Stimulated activated memory B cell treated with anti-CD40 and anti-IgM and Interleukin-4, amounts not matched to agents 10 μg/mL and 1 μg/mL and 100 μg/mL, for 72 hours (primary cell): ENCODE measurements around the gene PYGM.

Experiments
- ATAC-seq: fragments of 150-1000 bp; cut with Tn5 transposase; 2 replicates; pipeline ENCODE4 v1.10.0; 2021
- H3K27ac Mint-ChIP-seq: one replicate; pipeline ENCODE4 v1.8.0; 2022; ENCODE audit warnings: mild to moderate bottlenecking, mixed read lengths
- H3K27me3 Mint-ChIP-seq: one replicate; pipeline ENCODE4 v1.8.0; 2022; ENCODE audit warnings: mixed read lengths
- H3K36me3 Mint-ChIP-seq: one replicate; pipeline ENCODE4 v1.8.0; 2022; ENCODE audit warnings: mixed read lengths
- H3K4me1 Mint-ChIP-seq: one replicate; pipeline ENCODE4 v1.8.0; 2022; ENCODE audit warnings: mixed read lengths
- H3K4me3 Mint-ChIP-seq: one replicate; pipeline ENCODE4 v1.8.0; 2022; ENCODE audit warnings: mild to moderate bottlenecking, moderate library complexity, mixed read lengths
- H3K9me3 Mint-ChIP-seq: one replicate; pipeline ENCODE4 v1.8.0; 2022; ENCODE audit warnings: mixed read lengths

Gene PYGM

GRCh38 chr11:64726211-64726641, 33.5 kb downstream of the PYGM start:
- Mint-ChIP-seq H3K9me3 (no peaks in the 10 kb centered on the region), H3K27me3 (peaks cover 12% of the 10 kb centered on the region), H3K4me3 (no peak overlapping the region), H3K36me3 (peaks cover 14% of the 10 kb centered on the region), H3K27ac (no peak overlapping the region), H3K4me1 (peaks cover 29% of the 10 kb centered on the region)
- no peak for ATAC-seq

GRCh38 chr11:64724863-64725532, 34.8 kb downstream of the PYGM start:
- Mint-ChIP-seq H3K4me3 (no peak overlapping the region), H3K27me3 (peaks cover 24% of the 10 kb centered on the region), H3K4me1 (peaks cover 29% of the 10 kb centered on the region), H3K36me3 (peaks cover 14% of the 10 kb centered on the region), H3K9me3 (no peaks in the 10 kb centered on the region), H3K27ac (no peak overlapping the region)
- ATAC-seq, result no peak

- peaks cover 29% of the 10 kb centered on the region for H3K4me1 Mint-ChIP-seq
- ATAC-seq, result peak; percentile 63
- peaks cover 32% of the 10 kb centered on the region for H3K27me3 Mint-ChIP-seq
- H3K9me3 Mint-ChIP-seq, result no peaks in the 10 kb centered on the region
- H3K27ac Mint-ChIP-seq, result peak overlapping the region; percentile 80
- H3K36me3 Mint-ChIP-seq, result peaks cover 7% of the 10 kb centered on the region
- H3K4me3 Mint-ChIP-seq, result peak overlapping the region; percentile 81
Observed at GRCh38 chr11:64723907-64724862, 35.6 kb downstream of the PYGM start.

- peak; percentile 94 for ATAC-seq
- Mint-ChIP-seq H3K4me1 (peaks cover 29% of the 10 kb centered on the region), H3K27ac (peak within 1 kb of the TSS; percentile 80), H3K36me3 (no peaks in the 10 kb centered on the region), H3K9me3 (no peaks in the 10 kb centered on the region), H3K4me3 (peak within 1 kb of the TSS; percentile 81), H3K27me3 (peaks cover 38% of the 10 kb centered on the region)
Observed at GRCh38 chr11:64723117-64723906, 36.5 kb downstream of the PYGM start, which contains the start of gene NRXN2. TSS of gene NRXN2 (minus strand) at chr11:64723197. CDS start at chr11:64713699, 9,498 bp downstream.

DNA sequence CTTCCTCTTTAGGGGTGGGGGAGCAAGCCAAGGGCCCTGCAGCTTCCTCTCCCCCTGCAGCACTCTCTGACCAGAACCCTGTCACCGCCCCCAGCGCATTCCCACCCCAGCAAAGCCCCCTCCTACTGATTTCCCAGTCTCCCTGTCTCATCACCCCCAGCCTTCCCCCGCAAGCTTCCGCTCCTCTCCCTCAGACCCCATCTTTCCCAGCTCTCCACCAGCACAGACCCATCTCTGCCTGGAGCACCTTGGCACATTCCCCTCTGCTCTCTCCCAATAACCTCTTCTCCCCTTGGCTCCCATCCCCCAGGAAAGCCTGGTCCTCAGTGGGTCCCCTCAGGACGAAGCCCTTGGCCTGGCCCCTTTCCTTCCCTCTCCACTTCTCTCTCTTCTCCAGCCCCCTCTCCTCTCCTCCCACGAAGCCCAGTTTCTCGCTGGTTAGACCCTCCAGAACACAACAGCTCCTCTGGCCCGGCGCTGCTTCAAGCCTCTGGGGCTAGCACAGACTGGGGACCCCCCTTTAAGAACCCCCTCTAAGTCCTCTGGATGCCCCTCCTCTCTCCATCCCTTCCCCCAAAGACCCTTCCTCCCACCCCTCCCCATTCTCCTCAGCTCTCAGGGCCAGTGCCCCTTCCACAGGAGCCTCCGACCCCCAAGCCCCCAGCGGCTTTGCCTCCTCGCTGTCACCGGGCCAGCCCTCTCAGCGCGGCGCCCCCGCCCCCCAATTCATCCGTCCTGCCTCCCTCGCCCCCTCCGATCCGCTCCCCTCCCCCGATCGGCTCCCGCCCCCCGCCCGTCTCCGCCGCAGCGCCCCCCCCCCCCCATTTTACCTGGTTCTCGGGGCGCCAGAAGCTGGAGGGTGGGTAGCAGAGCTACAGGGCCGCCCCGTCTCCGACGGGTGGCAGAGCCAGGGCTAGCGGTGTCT, 37.4 kb downstream of the PYGM start:
- Mint-ChIP-seq H3K9me3 (no peaks in the 10 kb centered on the region), H3K36me3 (no peaks in the 10 kb centered on the region), H3K4me1 (peaks cover 29% of the 10 kb centered on the region), H3K4me3 (peak overlapping the region; percentile 25), H3K27ac (peak overlapping the region; percentile 11), H3K27me3 (peaks cover 47% of the 10 kb centered on the region)
- no peak for ATAC-seq

GRCh38 chr11:64721359-64721699, 38.4 kb downstream of the PYGM start:
- Mint-ChIP-seq H3K9me3 (no peaks in the 10 kb centered on the region), H3K36me3 (no peaks in the 10 kb centered on the region), H3K27ac (no peak overlapping the region), H3K4me3 (no peak overlapping the region), H3K4me1 (peaks cover 32% of the 10 kb centered on the region), H3K27me3 (peaks cover 58% of the 10 kb centered on the region)
- no peak for ATAC-seq

GRCh38 chr11:64720640-64721358, 39.0 kb downstream of the PYGM start:
- Mint-ChIP-seq H3K4me1 (peaks cover 36% of the 10 kb centered on the region), H3K9me3 (no peaks in the 10 kb centered on the region), H3K27me3 (peaks cover 63% of the 10 kb centered on the region), H3K36me3 (no peaks in the 10 kb centered on the region), H3K27ac (no peak overlapping the region), H3K4me3 (no peak overlapping the region)
- no peak for ATAC-seq

GRCh38 chr11:64720167-64720566, 39.6 kb downstream of the PYGM start:
- no peak for ATAC-seq
- Mint-ChIP-seq H3K4me3 (no peak overlapping the region), H3K9me3 (no peaks in the 10 kb centered on the region), H3K27me3 (peaks cover 70% of the 10 kb centered on the region), H3K27ac (no peak overlapping the region), H3K4me1 (peaks cover 37% of the 10 kb centered on the region), H3K36me3 (no peaks in the 10 kb centered on the region)

GRCh38 chr11:64719406-64719805, 40.4 kb downstream of the PYGM start:
- no peak for ATAC-seq
- Mint-ChIP-seq H3K27ac (no peak overlapping the region), H3K27me3 (peaks cover 77% of the 10 kb centered on the region), H3K36me3 (no peaks in the 10 kb centered on the region), H3K9me3 (no peaks in the 10 kb centered on the region), H3K4me3 (no peak overlapping the region), H3K4me1 (peaks cover 37% of the 10 kb centered on the region)

- Mint-ChIP-seq H3K4me3 (no peak overlapping the region), H3K4me1 (peaks cover 37% of the 10 kb centered on the region), H3K36me3 (no peaks in the 10 kb centered on the region), H3K9me3 (no peaks in the 10 kb centered on the region), H3K27me3 (peaks cover 84% of the 10 kb centered on the region), H3K27ac (no peak overlapping the region)
- no peak for ATAC-seq
Observed at GRCh38 chr11:64718780-64719124, 41.0 kb downstream of the PYGM start.

DNA sequence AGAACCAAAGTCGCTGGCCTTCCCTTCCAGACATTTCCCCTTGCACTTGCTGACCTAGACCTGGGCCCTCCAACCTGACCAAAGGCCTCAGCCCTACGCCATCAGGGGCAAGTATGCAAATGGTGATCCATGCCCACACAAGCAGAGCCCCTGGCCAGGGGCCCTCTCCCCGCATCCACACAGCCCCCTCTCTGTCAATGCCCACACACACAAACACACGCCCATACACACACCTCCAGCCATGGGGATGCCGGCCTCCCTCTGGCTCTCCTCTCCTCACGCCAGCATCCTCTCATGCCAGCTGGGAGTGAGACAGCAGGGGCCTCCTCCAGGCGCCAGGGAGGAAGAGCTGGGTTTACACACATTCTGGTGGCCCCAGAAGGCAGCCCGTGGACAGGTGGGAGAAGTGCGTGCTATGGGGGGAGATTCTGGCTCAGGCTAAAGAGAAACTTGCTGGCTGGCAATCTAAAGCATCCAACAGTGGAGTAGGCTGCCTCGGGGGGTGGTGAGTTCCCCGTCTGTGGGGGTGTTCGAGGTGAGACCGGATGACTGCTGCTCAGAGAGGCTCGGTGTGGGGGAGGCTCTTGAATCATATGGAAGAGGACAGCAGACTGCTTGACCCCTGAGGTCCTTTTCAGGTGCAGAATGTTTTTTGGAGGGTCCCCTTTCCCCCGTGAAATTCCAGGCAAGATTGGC, 41.5 kb downstream of the PYGM start:
- Mint-ChIP-seq H3K27ac (no peak overlapping the region), H3K4me1 (peaks cover 33% of the 10 kb centered on the region), H3K4me3 (no peak overlapping the region), H3K9me3 (no peaks in the 10 kb centered on the region), H3K36me3 (no peaks in the 10 kb centered on the region), H3K27me3 (peaks cover 86% of the 10 kb centered on the region)
- no peak for ATAC-seq

DNA sequence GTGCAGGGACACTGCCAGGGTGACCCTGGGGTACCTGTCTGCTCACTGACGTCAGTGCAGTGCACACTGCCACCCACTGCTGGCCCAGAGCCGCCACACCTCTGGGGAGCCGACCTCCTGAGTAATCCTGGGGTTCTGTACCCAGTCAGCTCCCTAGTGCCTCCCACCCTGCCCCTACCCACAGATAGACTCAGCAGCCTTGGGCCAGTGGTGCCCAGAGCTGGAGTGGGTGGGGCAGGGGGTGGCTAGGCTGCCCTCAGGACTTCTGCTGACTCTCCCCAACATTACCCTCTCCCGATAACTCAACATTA, 42.6 kb downstream of the PYGM start:
- H3K36me3 Mint-ChIP-seq, result no peaks in the 10 kb centered on the region
- ATAC-seq, result no peak
- no peak overlapping the region for H3K4me3 Mint-ChIP-seq
- no peaks in the 10 kb centered on the region for H3K9me3 Mint-ChIP-seq
- H3K27ac Mint-ChIP-seq, result no peak overlapping the region
- H3K4me1 Mint-ChIP-seq, result peaks cover 32% of the 10 kb centered on the region
- peaks cover 84% of the 10 kb centered on the region for H3K27me3 Mint-ChIP-seq

DNA sequence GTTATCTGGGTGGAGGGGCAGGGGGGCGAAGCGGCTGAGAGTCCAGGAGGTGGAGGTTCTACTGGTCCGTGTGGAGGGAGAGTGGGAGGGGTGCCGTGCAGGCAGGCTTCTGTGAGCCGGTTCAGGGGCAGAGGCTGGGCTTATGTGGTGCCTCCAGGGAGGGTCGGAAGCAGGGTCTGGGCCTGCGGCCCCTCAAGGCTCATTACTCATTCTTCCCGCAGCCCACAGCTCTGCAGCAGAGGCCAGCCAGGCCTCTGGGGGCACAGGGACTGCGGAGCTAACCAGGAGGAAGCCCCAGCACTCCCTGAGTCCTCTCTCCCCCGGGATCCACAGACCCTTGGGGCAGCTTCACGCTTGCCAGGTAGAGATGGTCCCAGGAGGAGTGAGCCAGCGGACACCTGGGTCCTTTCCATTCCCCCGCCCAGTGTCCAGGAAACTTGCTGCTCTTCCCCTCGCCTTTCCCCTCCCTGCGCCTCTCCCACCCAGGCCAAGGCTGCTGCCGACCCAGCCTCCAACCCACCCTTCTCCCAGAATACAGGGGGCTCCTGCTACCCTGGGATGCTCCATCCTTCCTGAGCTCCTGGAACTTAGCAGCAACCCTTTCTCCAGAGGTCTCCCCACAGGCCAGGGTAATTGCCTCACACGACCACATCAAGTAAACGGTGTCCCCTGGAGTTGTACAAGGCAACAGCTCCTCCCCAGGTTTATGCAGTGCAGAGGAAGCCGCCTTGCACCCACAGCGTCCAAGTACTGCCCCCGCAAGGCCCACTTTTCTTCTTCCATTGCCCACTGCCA, 43.1 kb downstream of the PYGM start:
- peaks cover 35% of the 10 kb centered on the region for H3K4me1 Mint-ChIP-seq
- no peak for ATAC-seq
- H3K4me3 Mint-ChIP-seq, result no peak overlapping the region
- no peaks in the 10 kb centered on the region for H3K36me3 Mint-ChIP-seq
- no peak overlapping the region for H3K27ac Mint-ChIP-seq
- H3K27me3 Mint-ChIP-seq, result peaks cover 85% of the 10 kb centered on the region
- H3K9me3 Mint-ChIP-seq, result no peaks in the 10 kb centered on the region
